ENCODE data around the gene TULP3. TPM values are rescaled to one million over a fixed set of nuclear protein-coding genes. Genes with fewer than 3 reads are reported as not detected.

Gene TULP3
- total and polyA plus RNA-seq, 2 experiments from 2014 or later, result 19.0 to 22.9 TPM

DNA sequence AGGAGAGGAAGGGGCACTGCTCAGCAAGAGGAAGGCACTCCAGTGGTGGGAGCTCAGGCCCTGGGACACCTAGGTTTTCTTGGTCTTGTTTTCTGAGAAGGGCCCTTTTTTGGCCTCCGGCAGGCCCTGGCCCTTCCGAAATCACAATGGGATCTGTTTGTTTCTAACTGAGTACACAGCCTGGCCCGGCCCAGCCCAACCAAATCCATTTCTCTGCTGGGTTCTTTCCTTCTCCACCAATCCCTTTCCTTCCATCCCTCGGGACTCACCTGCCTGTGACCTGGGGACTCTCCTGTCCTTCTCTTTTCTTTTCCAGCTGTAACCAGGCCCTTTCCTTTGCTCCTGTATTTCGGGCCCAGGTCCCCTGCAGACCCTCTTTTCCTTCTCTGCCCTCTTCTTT, 87.1 kb downstream of the TULP3 start:
- 77% methylated on average over 5 of the region's 5 CpGs for WGBS (ENCODE audit: low lambda C conversion rate, missing lambda C conversion rate)
- Histone ChIP-seq H3K27ac (no peak overlapping the region), H3K4me2 (no peak overlapping the region), H3K4me1 (ENCODE audit: insufficient read depth) (no peaks in the 10 kb centered on the region), H3K79me2 (no peaks in the 10 kb centered on the region), H3K36me3 (replicated peaks; ENCODE audit: insufficient read depth, low read depth) (no peaks in the 10 kb centered on the region), H3K27me3 (no peaks in the 10 kb centered on the region), H3K4me3 (no peak overlapping the region), H2AFZ (no peak overlapping the region), H3K9me2 (replicated peaks; ENCODE audit: insufficient read depth) (no peaks in the 10 kb centered on the region), H4K20me1 (ENCODE audit: insufficient read depth, poor library complexity, severe bottlenecking) (no peaks in the 10 kb centered on the region), H3K9me3 (ENCODE audit: low read depth) (no peaks in the 10 kb centered on the region)
- TF ChIP-seq EZH2 (IDR thresholded peaks at IDR 0.05; ENCODE audit: borderline replicate concordance), result no peak
- TF ChIP-seq, protein P1, sequence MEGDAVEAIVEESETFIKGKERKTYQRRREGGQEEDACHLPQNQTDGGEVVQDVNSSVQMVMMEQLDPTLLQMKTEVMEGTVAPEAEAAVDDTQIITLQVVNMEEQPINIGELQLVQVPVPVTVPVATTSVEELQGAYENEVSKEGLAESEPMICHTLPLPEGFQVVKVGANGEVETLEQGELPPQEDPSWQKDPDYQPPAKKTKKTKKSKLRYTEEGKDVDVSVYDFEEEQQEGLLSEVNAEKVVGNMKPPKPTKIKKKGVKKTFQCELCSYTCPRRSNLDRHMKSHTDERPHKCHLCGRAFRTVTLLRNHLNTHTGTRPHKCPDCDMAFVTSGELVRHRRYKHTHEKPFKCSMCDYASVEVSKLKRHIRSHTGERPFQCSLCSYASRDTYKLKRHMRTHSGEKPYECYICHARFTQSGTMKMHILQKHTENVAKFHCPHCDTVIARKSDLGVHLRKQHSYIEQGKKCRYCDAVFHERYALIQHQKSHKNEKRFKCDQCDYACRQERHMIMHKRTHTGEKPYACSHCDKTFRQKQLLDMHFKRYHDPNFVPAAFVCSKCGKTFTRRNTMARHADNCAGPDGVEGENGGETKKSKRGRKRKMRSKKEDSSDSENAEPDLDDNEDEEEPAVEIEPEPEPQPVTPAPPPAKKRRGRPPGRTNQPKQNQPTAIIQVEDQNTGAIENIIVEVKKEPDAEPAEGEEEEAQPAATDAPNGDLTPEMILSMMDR (IDR thresholded peaks at IDR 0.05; ENCODE audit: poor library complexity), result no peak
- no peak for TF ChIP-seq EZH2phosphoT487 (IDR thresholded peaks at IDR 0.05; ENCODE audit: low read depth, severe bottlenecking, unreplicated experiment)
- no peak for DNase-seq (ENCODE audit: low spot score)

DNA sequence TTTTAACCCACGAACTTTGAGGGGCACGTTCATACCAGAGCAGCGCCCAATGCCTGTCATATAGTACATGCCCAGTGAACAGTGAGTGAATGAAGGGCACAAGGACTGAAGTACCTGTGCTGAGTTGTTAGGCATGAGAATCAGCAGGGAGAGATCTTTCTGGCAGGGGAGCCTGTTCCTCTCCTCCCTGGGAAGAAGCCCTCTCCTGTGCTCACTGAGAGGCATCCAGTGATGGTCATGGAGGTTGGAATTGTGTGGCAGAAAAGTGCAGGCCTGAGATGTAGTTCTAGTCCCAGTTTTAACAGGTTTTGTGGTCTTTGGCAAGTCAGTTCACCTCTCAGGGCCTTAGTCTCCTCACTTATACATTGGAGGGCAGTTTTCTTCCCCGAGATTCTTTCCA, 89.1 kb downstream of the TULP3 start:
- Histone ChIP-seq H3K4me2 (no peak overlapping the region), H3K36me3 (replicated peaks; ENCODE audit: insufficient read depth, low read depth) (no peaks in the 10 kb centered on the region), H3K4me1 (ENCODE audit: insufficient read depth) (no peaks in the 10 kb centered on the region), H3K27me3 (no peaks in the 10 kb centered on the region), H3K9me2 (replicated peaks; ENCODE audit: insufficient read depth) (no peaks in the 10 kb centered on the region), H3K9me3 (ENCODE audit: low read depth) (no peaks in the 10 kb centered on the region), H3K79me2 (no peaks in the 10 kb centered on the region), H4K20me1 (ENCODE audit: insufficient read depth, poor library complexity, severe bottlenecking) (no peaks in the 10 kb centered on the region), H3K27ac (no peak overlapping the region), H3K4me3 (no peak overlapping the region), H2AFZ (no peak overlapping the region)
- DNase-seq (ENCODE audit: low spot score), result no peak
- WGBS (ENCODE audit: low lambda C conversion rate, missing lambda C conversion rate), result 87% methylated on average over 4 of the region's 4 CpGs
- TF ChIP-seq, protein P1 (IDR thresholded peaks at IDR 0.05; ENCODE audit: poor library complexity), result no peak
- TF ChIP-seq EZH2phosphoT487 (IDR thresholded peaks at IDR 0.05; ENCODE audit: low read depth, severe bottlenecking, unreplicated experiment), result no peak
- TF ChIP-seq EZH2 (IDR thresholded peaks at IDR 0.05; ENCODE audit: borderline replicate concordance), result no peak

DNA sequence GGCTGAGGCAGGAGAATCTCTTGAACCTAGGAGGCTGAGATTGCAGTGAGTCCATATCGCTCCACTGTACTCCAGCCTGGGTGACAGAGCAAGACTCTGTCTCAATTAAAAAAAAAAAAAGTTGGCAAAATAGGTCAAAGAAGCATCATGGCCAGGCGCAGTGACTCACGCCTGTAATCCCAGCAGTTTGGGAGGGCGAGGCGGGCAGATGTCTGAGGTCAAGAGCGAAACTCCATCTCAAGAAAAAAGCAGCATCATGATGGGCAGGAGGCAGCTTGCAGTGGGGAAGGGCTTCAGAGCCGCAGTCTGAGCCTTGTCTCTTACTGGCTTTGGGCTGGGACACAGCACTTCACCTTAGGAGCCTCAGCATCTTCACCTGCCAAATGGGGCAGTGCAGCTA, 89.9 kb downstream of the TULP3 start:
- Histone ChIP-seq H3K36me3 (replicated peaks; ENCODE audit: insufficient read depth, low read depth) (no peaks in the 10 kb centered on the region), H4K20me1 (ENCODE audit: insufficient read depth, poor library complexity, severe bottlenecking) (no peaks in the 10 kb centered on the region), H3K4me2 (no peak overlapping the region), H3K4me1 (ENCODE audit: insufficient read depth) (no peaks in the 10 kb centered on the region), H3K27ac (no peak overlapping the region), H3K9me2 (replicated peaks; ENCODE audit: insufficient read depth) (no peaks in the 10 kb centered on the region), H3K79me2 (no peaks in the 10 kb centered on the region), H3K27me3 (no peaks in the 10 kb centered on the region), H3K9me3 (ENCODE audit: low read depth) (no peaks in the 10 kb centered on the region), H2AFZ (no peak overlapping the region), H3K4me3 (no peak overlapping the region)
- TF ChIP-seq, protein P1 (IDR thresholded peaks at IDR 0.05; ENCODE audit: poor library complexity), result no peak
- TF ChIP-seq EZH2phosphoT487 (IDR thresholded peaks at IDR 0.05; ENCODE audit: low read depth, severe bottlenecking, unreplicated experiment) (no peak), EZH2 (IDR thresholded peaks at IDR 0.05; ENCODE audit: borderline replicate concordance) (no peak)
- 87% methylated on average over 7 of the region's 7 CpGs for WGBS (ENCODE audit: low lambda C conversion rate, missing lambda C conversion rate)
- DNase-seq (ENCODE audit: low spot score), result no peak

DNA sequence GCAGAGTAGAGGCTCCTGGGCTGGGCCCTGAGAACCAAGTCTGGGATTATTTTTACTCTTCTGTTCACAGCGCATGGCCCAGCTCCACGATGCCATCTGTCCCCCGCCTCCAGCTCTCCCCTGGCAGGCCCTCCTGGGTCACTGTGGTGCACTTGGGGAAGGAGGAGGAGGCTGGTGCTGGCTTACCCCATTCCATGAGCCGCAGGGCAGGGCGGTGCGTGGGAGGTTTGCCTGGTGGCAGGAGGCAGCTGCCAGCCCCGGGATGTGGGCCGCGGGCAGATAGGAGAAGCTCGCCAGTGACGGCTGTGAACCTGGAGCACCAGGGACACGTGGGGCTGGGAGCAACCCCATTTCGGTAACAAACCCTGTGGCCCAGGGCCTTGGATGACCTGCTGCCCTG, 91.7 kb downstream of the TULP3 start:
- Histone ChIP-seq H3K4me3 (no peak overlapping the region), H3K79me2 (no peaks in the 10 kb centered on the region), H3K4me2 (no peak overlapping the region), H3K27ac (no peak overlapping the region), H3K27me3 (no peaks in the 10 kb centered on the region), H3K36me3 (replicated peaks; ENCODE audit: insufficient read depth, low read depth) (no peaks in the 10 kb centered on the region), H4K20me1 (ENCODE audit: insufficient read depth, poor library complexity, severe bottlenecking) (no peaks in the 10 kb centered on the region), H3K4me1 (ENCODE audit: insufficient read depth) (no peaks in the 10 kb centered on the region), H3K9me2 (replicated peaks; ENCODE audit: insufficient read depth) (no peaks in the 10 kb centered on the region), H2AFZ (no peak overlapping the region), H3K9me3 (ENCODE audit: low read depth) (no peaks in the 10 kb centered on the region)
- WGBS (ENCODE audit: low lambda C conversion rate, missing lambda C conversion rate), result 97% methylated on average over 13 of the region's 13 CpGs
- no peak for DNase-seq (ENCODE audit: low spot score)
- TF ChIP-seq, protein P1 (IDR thresholded peaks at IDR 0.05; ENCODE audit: poor library complexity), result no peak
- TF ChIP-seq EZH2 (IDR thresholded peaks at IDR 0.05; ENCODE audit: borderline replicate concordance), result no peak
- no peak for TF ChIP-seq EZH2phosphoT487 (IDR thresholded peaks at IDR 0.05; ENCODE audit: low read depth, severe bottlenecking, unreplicated experiment)

Data from hepatocyte (in vitro differentiated cells).